ENCODE data around the gene NBEA.
"Not testable (repeated sequence)": the region's sequence is repeated elsewhere in the genome, so short reads cannot be mapped to it uniquely, and the experiment has no call there.

NBEA gene

DNA sequence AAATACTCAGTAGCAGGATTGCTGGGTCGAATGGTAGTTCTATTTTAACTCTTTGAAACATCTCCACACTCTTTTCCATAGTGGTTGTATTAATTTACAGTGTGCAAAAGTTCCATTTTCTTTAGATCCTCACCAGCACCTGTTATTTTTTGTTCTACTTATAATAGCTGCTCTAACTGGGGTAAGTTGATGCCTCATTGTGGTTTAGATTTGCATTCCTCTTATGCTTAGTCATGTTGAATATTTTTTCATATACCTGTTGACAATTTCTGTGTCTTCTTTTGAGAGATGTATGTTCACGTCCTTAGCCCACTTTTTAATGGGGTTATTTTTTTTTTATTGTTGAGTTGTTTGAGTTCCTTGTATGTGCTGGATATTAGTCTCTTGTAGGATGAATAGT, 144.6 kb downstream of the NBEA start:
- Mint-ChIP-seq H3K4me3 (no peak overlapping the region), H3K27me3 (no peaks in the 10 kb centered on the region), H3K9me3 (peaks cover 32% of the 10 kb centered on the region), H3K36me3 (ENCODE audit: low read depth) (no peaks in the 10 kb centered on the region), H3K27ac (no peak overlapping the region), H3K4me1 (ENCODE audit: low read depth) (no peaks in the 10 kb centered on the region)
- intact Hi-C loops (cut with micrococcal nuclease), result no loop called here

DNA sequence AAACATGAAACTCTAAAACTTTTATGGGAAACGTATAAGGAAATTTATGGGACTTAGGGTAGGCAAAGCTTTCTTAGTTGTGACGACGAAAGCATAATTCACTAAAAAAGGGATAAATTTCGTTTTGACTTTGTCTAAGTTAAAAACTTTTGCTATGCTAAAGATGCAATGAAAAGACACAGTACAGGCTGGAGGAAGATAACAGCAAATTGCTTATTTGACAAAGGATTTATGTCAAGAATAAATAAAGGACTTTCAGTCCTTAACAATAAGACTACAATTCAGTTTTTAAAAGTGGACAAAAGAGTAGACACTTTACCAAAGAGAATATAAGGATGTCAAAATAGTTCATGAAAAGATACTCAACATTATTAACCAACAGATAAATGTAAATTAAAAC, 150.2 kb downstream of the NBEA start:
- H3K4me1 Mint-ChIP-seq (ENCODE audit: low read depth), result no peaks in the 10 kb centered on the region
- no peak overlapping the region for H3K4me3 Mint-ChIP-seq
- H3K9me3 Mint-ChIP-seq, result peaks cover 9% of the 10 kb centered on the region
- no peak overlapping the region for H3K27ac Mint-ChIP-seq
- no peaks in the 10 kb centered on the region for H3K36me3 Mint-ChIP-seq (ENCODE audit: low read depth)
- H3K27me3 Mint-ChIP-seq, result no peaks in the 10 kb centered on the region
- intact Hi-C loops (cut with micrococcal nuclease), result no loop called here

DNA sequence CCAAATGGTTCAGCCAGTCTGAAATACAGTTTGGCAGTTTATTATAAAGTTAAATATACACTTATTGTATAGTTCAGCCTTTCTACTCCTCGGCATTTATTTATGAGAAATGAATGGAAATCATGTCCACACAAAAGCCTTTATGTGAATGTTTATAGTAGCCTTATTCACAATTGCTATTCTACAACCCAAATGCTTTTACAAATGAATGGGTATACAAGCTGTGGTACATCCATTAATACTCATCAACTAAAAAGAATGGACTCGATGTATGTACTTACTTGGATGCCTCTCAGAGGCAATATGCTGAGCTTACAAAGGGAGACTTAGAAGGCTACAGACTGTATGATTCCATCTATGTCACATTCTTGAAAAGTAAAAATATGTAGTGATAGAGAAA, 150.7 kb downstream of the NBEA start:
- no peaks in the 10 kb centered on the region for H3K36me3 Mint-ChIP-seq (ENCODE audit: low read depth)
- H3K27me3 Mint-ChIP-seq, result no peaks in the 10 kb centered on the region
- no peaks in the 10 kb centered on the region for H3K4me1 Mint-ChIP-seq (ENCODE audit: low read depth)
- peaks cover 4% of the 10 kb centered on the region for H3K9me3 Mint-ChIP-seq
- intact Hi-C loops (cut with micrococcal nuclease), result no loop called here
- H3K4me3 Mint-ChIP-seq, result no peak overlapping the region
- H3K27ac Mint-ChIP-seq, result no peak overlapping the region

DNA sequence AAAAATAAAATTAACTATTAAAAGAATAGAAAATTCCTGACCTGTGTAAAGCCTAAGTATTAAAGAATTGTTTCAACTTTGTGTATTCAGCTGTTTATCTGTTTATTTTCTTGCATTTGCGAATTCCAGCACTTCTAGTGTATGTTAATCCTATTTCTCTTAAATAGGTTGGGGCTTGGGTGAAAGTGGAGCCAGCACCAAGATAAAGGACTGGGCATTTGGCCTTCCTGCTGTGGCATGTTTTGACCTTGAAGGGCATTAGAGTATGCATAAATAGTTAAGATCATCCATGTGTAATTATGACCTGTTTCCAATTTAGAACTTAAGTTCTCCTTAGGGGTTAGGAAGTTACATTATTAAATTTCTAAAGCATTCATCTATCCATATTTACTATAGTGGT, 151.3 kb downstream of the NBEA start:
- Mint-ChIP-seq H3K4me3 (no peak overlapping the region), H3K27me3 (no peaks in the 10 kb centered on the region), H3K27ac (no peak overlapping the region), H3K36me3 (ENCODE audit: low read depth) (no peaks in the 10 kb centered on the region), H3K9me3 (no peaks in the 10 kb centered on the region), H3K4me1 (ENCODE audit: low read depth) (no peaks in the 10 kb centered on the region)
- intact Hi-C loops (cut with micrococcal nuclease), result no loop called here

DNA sequence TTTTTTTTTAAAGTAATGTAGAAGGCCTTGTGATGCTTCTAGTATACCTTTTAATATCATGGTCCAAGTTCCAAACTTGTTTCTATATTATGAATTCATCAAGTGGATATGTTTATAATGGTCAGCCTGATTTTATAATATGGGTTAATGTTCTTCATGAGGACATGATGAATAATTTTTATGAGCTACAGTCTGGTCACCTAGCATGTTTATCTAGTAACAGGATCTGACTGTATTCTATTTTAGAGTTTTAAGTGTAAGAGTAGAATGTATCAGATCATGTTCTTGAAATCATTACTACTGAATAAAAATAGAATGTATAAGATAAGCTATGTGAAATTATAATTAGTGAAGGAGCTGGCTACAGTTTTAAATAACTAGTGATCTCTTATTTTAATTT, 164.7 kb downstream of the NBEA start:
- H3K9me3 Mint-ChIP-seq, result peaks cover 14% of the 10 kb centered on the region
- H3K4me1 Mint-ChIP-seq (ENCODE audit: low read depth); H3K27me3 Mint-ChIP-seq; H3K4me3 Mint-ChIP-seq; H3K27ac Mint-ChIP-seq; H3K36me3 Mint-ChIP-seq (ENCODE audit: low read depth); intact Hi-C loops (cut with micrococcal nuclease): not testable (repeated sequence)

DNA sequence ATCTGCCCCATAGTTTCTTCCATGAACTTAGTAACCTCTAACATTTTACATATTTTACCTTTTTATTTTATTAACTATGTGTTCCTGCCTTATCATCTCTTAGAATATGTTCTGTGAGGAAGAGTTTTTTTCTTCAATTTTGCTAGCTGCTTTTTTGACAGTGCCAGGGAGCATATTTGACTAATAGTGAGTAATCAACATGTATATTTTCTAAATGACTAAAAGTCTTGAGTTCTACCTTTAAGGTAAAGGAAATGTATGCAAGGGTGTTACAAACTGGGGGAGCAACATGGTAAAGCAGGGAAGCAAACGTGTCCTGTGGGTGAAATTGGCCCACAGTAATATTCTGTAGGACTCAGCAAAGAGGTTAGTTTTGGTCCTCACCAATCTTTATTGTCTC, 165.5 kb downstream of the NBEA start:
- no peaks in the 10 kb centered on the region for H3K36me3 Mint-ChIP-seq (ENCODE audit: low read depth)
- no peaks in the 10 kb centered on the region for H3K4me1 Mint-ChIP-seq (ENCODE audit: low read depth)
- intact Hi-C loops (cut with micrococcal nuclease), result no loop called here
- no peak overlapping the region for H3K4me3 Mint-ChIP-seq
- no peaks in the 10 kb centered on the region for H3K27me3 Mint-ChIP-seq
- no peak overlapping the region for H3K27ac Mint-ChIP-seq
- peaks cover 14% of the 10 kb centered on the region for H3K9me3 Mint-ChIP-seq

DNA sequence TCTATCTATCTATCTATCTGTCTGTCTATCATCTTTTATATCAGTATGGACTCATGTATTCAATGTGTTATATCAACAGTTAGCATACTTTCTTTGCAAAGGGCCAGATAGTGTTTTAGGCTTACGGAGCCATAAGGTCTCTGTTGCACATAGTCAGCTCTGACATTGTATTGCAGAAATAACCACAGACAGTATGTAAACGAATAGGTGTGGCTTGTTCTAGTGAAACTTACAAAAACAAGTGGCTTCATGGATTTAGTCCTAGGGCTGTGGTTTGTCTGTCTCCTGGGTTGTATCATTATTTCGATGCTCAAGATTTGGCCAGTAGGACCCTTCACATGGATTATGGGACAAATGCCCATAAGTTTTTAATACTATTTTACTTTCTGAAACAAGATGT, 171.5 kb downstream of the NBEA start:
- H3K9me3 Mint-ChIP-seq; H3K36me3 Mint-ChIP-seq (ENCODE audit: low read depth); H3K27me3 Mint-ChIP-seq; intact Hi-C loops (cut with micrococcal nuclease); H3K4me3 Mint-ChIP-seq; H3K4me1 Mint-ChIP-seq (ENCODE audit: low read depth); H3K27ac Mint-ChIP-seq: not testable (repeated sequence)

DNA sequence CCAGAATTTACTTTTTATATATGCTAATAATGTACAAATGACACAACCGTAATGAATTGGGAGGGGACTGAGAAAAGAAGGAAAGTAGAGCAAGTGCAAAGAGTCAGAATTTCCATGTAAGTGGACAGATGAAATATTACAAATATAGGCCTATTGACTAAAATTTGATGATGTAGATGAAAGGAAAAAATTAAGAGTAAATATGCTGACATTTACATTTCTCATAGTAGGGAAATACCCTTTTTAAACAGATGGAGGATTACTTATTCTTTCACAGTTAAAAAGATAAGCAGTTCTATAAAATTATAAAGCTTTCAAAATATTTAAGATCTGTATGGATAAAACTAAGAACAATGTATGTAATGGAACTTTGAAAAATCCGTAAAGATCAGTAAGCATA, 185.4 kb downstream of the NBEA start:
- Mint-ChIP-seq H3K27ac (no peak overlapping the region), H3K27me3 (no peaks in the 10 kb centered on the region)
- intact Hi-C loops (cut with micrococcal nuclease), result no loop called here

DNA sequence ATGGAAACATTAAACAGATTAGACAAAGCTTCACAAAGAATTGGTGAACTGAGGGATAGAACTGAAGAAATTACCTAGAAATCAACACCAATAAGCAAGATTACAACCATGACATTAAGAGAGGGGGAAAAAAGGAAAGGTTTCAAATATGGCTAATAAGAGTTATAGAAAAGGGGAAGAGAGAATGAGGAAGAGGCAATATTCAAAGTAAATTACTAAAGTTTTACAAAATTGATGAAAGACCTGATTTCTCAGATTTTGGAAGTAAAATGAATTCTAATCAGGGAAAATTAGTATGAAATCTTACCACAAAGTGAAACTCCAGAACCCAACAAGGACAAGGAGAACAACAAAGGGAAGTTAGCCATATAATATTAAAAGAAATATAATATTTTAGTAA, 187.4 kb downstream of the NBEA start:
- Mint-ChIP-seq H3K36me3 (ENCODE audit: low read depth) (no peaks in the 10 kb centered on the region), H3K27me3 (no peaks in the 10 kb centered on the region), H3K9me3 (no peaks in the 10 kb centered on the region), H3K4me1 (ENCODE audit: low read depth) (peaks cover 6% of the 10 kb centered on the region), H3K27ac (no peak overlapping the region), H3K4me3 (no peak overlapping the region)
- intact Hi-C loops (cut with micrococcal nuclease), result no loop called here

More for the DNA sequence above, 185.4 kb downstream of the NBEA start:
- no peaks in the 10 kb centered on the region for H3K9me3 Mint-ChIP-seq
- H3K4me1 Mint-ChIP-seq (ENCODE audit: low read depth), result peaks cover 6% of the 10 kb centered on the region
- H3K4me3 Mint-ChIP-seq, result no peak overlapping the region
- H3K36me3 Mint-ChIP-seq (ENCODE audit: low read depth), result no peaks in the 10 kb centered on the region

DNA sequence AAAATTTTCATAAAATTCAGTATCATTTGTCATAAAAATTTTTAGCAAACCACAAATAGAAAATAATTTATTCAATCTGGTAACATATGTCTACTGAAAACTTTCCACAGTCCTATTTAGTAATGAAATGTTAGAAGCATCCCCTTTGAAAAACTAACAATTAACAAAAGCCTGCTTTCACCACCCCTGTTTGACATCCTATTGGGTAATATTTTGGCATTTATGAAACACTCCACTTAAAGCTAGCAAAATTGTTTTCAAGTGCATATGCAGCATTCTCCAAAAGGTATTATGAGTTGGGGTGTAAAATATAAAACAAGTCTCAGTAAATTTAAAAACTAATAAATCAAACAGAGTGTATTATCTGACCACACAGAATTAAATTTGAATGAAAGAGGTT, 189.4 kb downstream of the NBEA start:
- no peaks in the 10 kb centered on the region for H3K36me3 Mint-ChIP-seq (ENCODE audit: low read depth)
- no peak overlapping the region for H3K27ac Mint-ChIP-seq
- no peak overlapping the region for H3K4me3 Mint-ChIP-seq
- intact Hi-C loops (cut with micrococcal nuclease), result no loop called here
- no peaks in the 10 kb centered on the region for H3K27me3 Mint-ChIP-seq
- no peaks in the 10 kb centered on the region for H3K9me3 Mint-ChIP-seq
- H3K4me1 Mint-ChIP-seq (ENCODE audit: low read depth), result peaks cover 6% of the 10 kb centered on the region

DNA sequence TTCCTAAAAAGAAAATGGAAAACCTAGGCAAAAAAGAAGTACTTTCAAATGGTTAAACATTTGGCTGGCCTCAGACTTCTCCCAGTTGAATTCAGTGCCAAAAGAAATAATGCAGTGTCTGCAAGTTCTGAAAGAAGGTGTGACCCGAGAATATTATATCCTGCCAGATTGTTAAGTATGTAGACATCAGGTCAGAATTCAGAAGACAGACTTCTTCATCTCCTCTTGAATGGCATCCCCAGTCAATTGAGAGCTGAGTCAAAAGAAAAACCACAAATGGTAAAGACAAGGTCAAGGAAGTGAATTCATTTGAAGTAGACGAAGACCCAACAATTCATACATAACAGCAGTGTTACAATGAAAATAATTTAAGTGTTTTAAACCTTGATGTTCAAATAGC, 194.5 kb downstream of the NBEA start:
- Mint-ChIP-seq H3K36me3 (ENCODE audit: low read depth) (no peaks in the 10 kb centered on the region), H3K9me3 (no peaks in the 10 kb centered on the region), H3K27ac (no peak overlapping the region), H3K27me3 (no peaks in the 10 kb centered on the region), H3K4me3 (no peak overlapping the region), H3K4me1 (ENCODE audit: low read depth) (peaks cover 23% of the 10 kb centered on the region)
- intact Hi-C loops (cut with micrococcal nuclease), result no loop called here

DNA sequence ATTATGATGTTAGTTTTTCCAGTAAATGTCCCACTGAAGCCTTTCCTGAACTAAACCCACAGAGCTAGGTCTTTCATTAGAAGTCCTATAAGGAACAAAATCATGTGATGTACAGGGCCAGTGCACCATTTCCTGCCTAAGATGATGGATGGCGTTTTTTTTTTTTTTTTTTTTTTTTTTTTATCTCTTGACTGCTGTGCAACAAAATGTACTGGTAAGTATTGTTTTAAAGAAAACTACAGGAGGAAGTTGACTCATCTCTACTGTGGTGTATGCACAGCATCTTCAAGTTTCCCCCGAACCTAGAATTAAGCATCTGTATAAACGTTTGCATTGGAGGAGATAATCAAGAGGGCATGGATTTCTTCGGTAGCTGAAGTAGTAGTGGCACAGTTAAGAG, 197.5 kb downstream of the NBEA start:
- Mint-ChIP-seq H3K4me3 (no peak overlapping the region), H3K27me3 (no peaks in the 10 kb centered on the region), H3K4me1 (ENCODE audit: low read depth) (peaks cover 33% of the 10 kb centered on the region), H3K27ac (peak overlapping the region; percentile 56), H3K36me3 (ENCODE audit: low read depth) (no peaks in the 10 kb centered on the region), H3K9me3 (no peaks in the 10 kb centered on the region)
- intact Hi-C loops (cut with micrococcal nuclease), result no loop called here

DNA sequence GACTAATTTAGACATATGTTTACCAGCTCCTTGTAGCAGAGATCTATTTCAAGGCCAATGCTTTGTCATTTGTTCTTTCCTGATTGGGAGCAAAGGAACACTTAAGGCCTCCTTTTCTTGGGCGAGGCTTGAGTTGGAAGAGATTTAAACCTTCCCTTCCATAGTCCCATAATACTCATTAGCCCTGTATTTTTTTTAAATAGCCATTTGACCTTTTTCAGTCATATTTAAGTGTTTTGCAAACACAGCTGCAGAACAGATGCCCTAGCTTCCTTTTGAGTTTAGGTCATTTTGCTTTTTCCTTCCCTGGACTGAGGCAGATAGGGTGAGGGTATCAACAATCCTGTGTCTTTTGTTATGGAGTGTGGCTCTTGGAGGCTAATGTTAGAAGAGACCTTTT, 198.3 kb downstream of the NBEA start:
- Mint-ChIP-seq H3K9me3 (no peaks in the 10 kb centered on the region), H3K27ac (peak overlapping the region; percentile 56), H3K27me3 (no peaks in the 10 kb centered on the region), H3K4me1 (ENCODE audit: low read depth) (peaks cover 36% of the 10 kb centered on the region), H3K4me3 (no peak overlapping the region), H3K36me3 (ENCODE audit: low read depth) (no peaks in the 10 kb centered on the region)
- intact Hi-C loops (cut with micrococcal nuclease), result no loop called here

DNA sequence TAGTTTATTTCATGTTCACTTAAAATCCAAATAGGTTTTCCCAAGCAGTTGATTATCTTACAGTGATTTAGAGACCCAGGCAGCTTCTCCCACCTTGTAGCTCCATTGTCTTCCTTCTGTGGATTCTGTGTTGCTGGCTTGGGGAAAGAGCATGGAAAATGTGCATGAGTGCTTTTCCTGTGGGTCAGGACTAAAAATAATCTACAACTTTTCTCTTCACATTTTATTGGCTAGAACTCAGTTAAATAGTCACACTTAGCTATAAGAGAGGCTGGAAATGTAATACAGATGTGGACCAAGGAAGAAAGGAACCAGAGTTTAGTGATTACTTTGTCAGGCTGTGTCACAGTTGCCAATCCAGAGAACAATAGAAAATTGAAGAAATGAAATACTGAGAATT, 198.8 kb downstream of the NBEA start:
- H3K9me3 Mint-ChIP-seq, result no peaks in the 10 kb centered on the region
- no peak overlapping the region for H3K4me3 Mint-ChIP-seq
- H3K27ac Mint-ChIP-seq, result no peak overlapping the region
- peaks cover 36% of the 10 kb centered on the region for H3K4me1 Mint-ChIP-seq (ENCODE audit: low read depth)
- no peaks in the 10 kb centered on the region for H3K27me3 Mint-ChIP-seq
- H3K36me3 Mint-ChIP-seq (ENCODE audit: low read depth), result no peaks in the 10 kb centered on the region
- intact Hi-C loops (cut with micrococcal nuclease), result no loop called here

DNA sequence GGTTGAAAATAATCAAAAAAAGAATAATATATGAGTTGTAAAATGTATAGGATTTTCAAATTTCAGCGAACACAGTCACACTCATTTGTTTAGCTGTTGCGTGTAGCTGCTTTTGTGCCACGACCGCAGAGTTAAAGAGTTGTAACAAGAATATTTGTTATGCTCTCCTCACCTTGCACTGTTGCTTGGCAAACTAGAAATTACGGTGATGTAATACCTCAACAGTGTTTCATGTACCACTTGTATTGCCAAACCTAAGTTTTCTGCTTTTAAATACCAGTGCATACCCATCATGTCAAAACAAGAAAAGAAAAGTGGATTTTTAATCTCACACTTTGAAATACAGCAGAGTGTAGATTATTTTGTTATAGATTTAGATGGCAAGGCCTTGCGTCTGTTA, 201.1 kb downstream of the NBEA start:
- H3K4me1 Mint-ChIP-seq (ENCODE audit: low read depth), result peaks cover 36% of the 10 kb centered on the region
- H3K36me3 Mint-ChIP-seq (ENCODE audit: low read depth), result no peaks in the 10 kb centered on the region
- no peak overlapping the region for H3K27ac Mint-ChIP-seq

More for the DNA sequence above, 201.1 kb downstream of the NBEA start:
- Mint-ChIP-seq H3K9me3 (no peaks in the 10 kb centered on the region), H3K4me3 (no peak overlapping the region), H3K27me3 (no peaks in the 10 kb centered on the region)
- intact Hi-C loops (cut with micrococcal nuclease), result no loop called here

Data from dendritic cell treated with granulocyte-macrophage colony-stimulating factor and Interleukin-4, amounts not matched to agents 40 ng/mL and 50 ng/mL, for 4 days (primary cell).